HepG2 (cell line): ENCODE results near the gene FAM200B. TPM values are rescaled to one million over a fixed set of nuclear protein-coding genes. Genes with fewer than 3 reads are reported as not detected.

ENCODE experiments used
- HMGXB4 ChIP-seq, 2 experiments: sonication (generic) in 1 of 2; formaldehyde crosslinking in 1 of 2; IDR thresholded peaks; 2 replicates each; pipeline versions ENCODE4 v1.4.0 to v1.6.1; 2018 to 2020; ENCODE audit warnings: missing genetic modification reagents in 2 of 2, borderline replicate concordance in 1 of 2, low read depth in 1 of 2, mild to moderate bottlenecking in 1 of 2, missing biosample characterization in 1 of 2
- TFE3 ChIP-seq: IDR thresholded peaks from 2 replicates; pipeline ENCODE4 v1.6.1; 2016
- ZBTB40 ChIP-seq, 2 experiments: fragments of 450-650 bp in 1 of 2; sonication (generic) in 1 of 2; formaldehyde crosslinking in 1 of 2; IDR thresholded peaks; 2 replicates each; pipeline versions ENCODE4 v1.6.1 to v1.8.0; 2016 to 2022; ENCODE audit warnings: antibody characterized with exemption in 1 of 2, mild to moderate bottlenecking in 1 of 2, missing genetic modification reagents in 1 of 2
- ZNF646 ChIP-seq: sonication (generic); formaldehyde crosslinking; IDR thresholded peaks from 2 replicates; pipeline ENCODE4 v1.9.0; 2021; ENCODE audit warnings: mild to moderate bottlenecking, missing genetic modification reagents
- polyA plus RNA-seq, 8 experiments: library from polyadenylated mRNA; depleted of rRNA in 3 of 8; stranded (reverse) in 7 of 8; unstranded in 1 of 8; fragments of >200 nt; fragmentation: Illumina TruSeq in 4 of 8; extraction: Trizol in 4 of 8; gene quantifications; 2 replicates each; pipeline versions ENCODE4 v1.2.1 to v1.2.3, GENCODE V29; 2011 to 2016; ENCODE audit warnings: low read depth in 4 of 8, missing spikeins in 1 of 8, mixed read lengths in 1 of 8; ENCODE audit not compliant: insufficient read depth in 1 of 8
- total RNA-seq, 5 experiments: library from RNA; depleted of rRNA; stranded (reverse); fragments of >200 nt; fragmentation: Illumina TruSeq; extraction: Trizol; gene quantifications; 2 replicates each; pipeline ENCODE4 v1.2.3, GENCODE V29; 2016; ENCODE audit warnings: low read depth in 1 of 5

FAM200B gene
- total and polyA plus RNA-seq, 2 of the 13 experiments (the other 11 are each of a cell fraction or from before 2014, with no cell fraction given): 25.6 to 41.8 TPM

GRCh38 chr4:15681372-15682241, at the start of gene FAM200B (continued):
- no peak for TF ChIP-seq ZBTB40 (IDR thresholded peaks at IDR 0.05)
- peak; percentile 75; the same call in 1 of the 2 replicates for TF ChIP-seq ZBTB40 (CRISPR knock-in tag; IDR thresholded peaks at IDR 0.05)
- peak; percentile 55; the same call in 1 of the 2 replicates for TF ChIP-seq ZNF646
- no peak for TF ChIP-seq TFE3 (CRISPR knock-in tag)
- peak; percentile 74 to 87; a peak in 3 of 4 replicates for TF ChIP-seq HMGXB4 (CRISPR knock-in tag; IDR thresholded peaks at IDR 0.05; ENCODE audit: borderline replicate concordance in 1 of 2, low read depth in 1 of 2)
